GM12865 (cell line): ENCODE data around the gene FOXJ1.

Source experiments
- DNase-seq: peaks from one replicate; pipeline ENCODE4 v3.0.0; 2010; ENCODE audit warnings: low read depth
- H3K4me3 ChIP-seq: 2 replicates; pipeline ENCODE4 v1.5.1; 2011; ENCODE audit warnings: mild to moderate bottlenecking, low read depth, low read length, control low read depth
- TF ChIP-seq, protein P1 (sequence below): IDR thresholded peaks from 2 replicates; pipeline ENCODE4 v1.5.1; 2011; ENCODE audit warnings: low read length, control low read depth, low read depth, inconsistent platforms; ENCODE audit not compliant: insufficient read depth; ENCODE audit errors: missing control alignments

The FOXJ1 gene

DNA sequence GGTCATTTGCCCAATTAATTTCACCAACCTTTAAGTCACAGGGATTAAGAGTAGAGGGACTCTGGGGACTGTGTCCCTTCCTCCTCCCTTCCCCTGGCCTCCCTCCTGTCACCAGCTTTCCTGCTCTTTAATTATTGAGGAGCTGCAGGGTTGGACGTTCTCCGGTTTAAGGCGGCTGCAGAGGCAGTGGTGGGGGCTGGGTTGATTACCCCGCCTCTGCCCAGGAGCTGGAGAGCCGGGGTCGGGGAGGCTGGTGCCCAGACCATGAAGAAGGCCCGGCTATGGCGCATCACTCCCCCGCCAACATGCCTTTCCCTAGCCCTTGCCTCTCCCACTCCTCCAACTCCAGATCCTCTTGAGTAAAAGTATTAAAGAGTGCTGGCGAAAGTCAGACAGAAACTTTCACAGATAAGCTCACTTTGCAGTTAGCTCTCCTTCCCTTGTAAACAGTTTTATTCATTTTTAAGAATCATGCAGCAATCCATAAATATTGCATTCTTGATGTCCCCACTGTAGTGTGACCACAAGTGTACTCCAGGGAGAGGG is 1.1 kb upstream of the FOXJ1 start:
- H3K4me3 ChIP-seq: no peak overlapping the region
- TF ChIP-seq, protein P1, sequence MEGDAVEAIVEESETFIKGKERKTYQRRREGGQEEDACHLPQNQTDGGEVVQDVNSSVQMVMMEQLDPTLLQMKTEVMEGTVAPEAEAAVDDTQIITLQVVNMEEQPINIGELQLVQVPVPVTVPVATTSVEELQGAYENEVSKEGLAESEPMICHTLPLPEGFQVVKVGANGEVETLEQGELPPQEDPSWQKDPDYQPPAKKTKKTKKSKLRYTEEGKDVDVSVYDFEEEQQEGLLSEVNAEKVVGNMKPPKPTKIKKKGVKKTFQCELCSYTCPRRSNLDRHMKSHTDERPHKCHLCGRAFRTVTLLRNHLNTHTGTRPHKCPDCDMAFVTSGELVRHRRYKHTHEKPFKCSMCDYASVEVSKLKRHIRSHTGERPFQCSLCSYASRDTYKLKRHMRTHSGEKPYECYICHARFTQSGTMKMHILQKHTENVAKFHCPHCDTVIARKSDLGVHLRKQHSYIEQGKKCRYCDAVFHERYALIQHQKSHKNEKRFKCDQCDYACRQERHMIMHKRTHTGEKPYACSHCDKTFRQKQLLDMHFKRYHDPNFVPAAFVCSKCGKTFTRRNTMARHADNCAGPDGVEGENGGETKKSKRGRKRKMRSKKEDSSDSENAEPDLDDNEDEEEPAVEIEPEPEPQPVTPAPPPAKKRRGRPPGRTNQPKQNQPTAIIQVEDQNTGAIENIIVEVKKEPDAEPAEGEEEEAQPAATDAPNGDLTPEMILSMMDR: no peak
- no peak for DNase-seq

- no peak overlapping the region; the same call in 1 of the 2 replicates for H3K4me3 ChIP-seq
- TF ChIP-seq, protein P1: no peak
- no peak for DNase-seq
Observed at GRCh38 chr17:76140661-76141211, 309 bp downstream of the FOXJ1 start.

DNA sequence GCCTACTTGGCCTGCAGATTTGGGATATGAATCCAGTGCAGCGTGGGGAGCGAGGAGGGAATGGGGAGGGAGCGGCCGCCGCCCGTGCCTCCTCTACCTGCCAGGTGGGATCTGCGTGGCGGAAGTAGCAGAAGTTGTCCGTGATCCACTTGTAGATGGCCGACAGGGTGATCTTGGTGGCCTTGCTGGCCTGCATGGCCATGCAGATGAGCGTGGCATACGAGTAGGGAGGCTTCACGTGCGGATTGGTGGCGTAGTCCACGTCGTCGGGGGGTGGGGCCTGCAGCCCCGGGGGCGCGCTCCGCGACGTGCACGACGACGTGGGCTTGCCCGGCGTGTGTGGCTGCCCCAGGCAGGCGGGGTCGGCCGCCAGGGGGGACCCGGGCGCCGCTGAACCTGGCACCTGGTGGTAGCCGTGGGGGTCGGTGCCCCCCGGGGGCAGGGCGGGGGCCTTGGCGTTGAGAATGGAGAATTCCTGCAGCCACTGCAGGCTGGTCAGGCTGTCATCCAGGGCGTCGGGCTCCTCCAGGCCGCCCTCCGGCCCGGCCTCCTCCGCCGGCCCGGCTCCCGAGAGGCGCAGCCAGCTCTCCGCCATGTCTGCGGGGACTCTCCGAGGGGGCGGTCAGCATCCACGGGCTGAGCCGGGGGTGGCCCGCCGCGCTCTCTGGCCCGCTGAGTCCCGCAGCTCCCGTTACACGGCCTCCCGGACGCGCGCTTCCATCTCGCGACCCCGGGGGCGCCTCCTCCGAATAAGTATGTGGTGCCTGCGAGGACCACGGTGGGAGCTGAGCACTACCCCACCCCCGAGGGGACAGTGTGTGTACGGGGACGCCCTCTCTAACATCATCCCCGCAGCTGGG is 1.0 kb downstream of the FOXJ1 start:
- DNase-seq: peak; percentile 29
- TF ChIP-seq, protein P1: peak; percentile 23
- H3K4me3 ChIP-seq: no peak overlapping the region; the same call in 1 of the 2 replicates

DNA sequence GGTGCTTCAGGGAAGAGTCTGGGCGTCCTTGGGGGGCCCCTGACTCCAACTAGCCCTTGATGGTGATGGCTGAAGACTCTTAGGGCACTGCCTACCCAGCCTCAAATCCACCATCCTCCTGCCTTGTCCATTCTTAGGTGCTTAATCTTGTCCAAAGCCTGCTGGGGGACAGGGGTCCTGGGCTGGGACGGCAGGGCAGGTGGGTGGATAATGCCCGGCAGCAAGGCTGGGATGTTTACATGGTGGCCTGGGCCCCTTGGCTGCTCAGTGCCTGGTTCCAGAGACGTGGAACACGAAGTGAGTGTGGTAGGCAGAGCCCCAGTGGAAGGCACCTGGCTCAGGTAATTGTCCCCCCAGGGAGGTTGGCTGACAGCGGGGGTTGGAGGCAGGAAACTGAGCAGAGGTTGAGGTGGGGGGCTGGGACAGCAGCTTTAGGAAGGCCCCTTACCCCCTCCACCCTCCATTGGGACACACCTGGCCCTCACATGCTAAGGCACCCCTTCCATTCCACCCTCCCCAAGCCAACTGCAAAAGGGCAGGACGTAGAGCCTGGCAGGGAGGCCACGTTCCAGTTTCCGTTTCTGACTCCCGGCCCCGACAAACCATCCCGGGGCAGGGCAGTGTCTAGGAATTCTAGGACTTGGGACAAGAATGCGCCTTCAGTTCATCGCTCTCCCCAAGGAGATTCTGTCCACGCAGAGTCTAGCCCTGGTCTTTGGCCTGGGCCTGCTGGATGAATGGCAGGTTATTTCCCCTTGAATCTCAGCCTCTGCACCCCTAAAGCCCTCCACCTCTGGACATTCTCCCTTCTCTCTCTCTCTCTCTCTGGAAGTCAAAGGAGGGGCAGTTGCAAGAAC is 1.9 kb downstream of the FOXJ1 start:
- TF ChIP-seq, protein P1: no peak
- no peak overlapping the region for H3K4me3 ChIP-seq

GRCh38 chr17:76138234-76138895 is 2.7 kb downstream of the FOXJ1 start:
- H3K4me3 ChIP-seq: no peak overlapping the region
- DNase-seq: no peak
- TF ChIP-seq, protein P1: no peak

More for the DNA sequence above, 1.9 kb downstream of the FOXJ1 start:
- DNase-seq: no peak
